Measurements from ENCODE around the gene GYPC. TPM values are rescaled to one million over a fixed set of nuclear protein-coding genes. Genes with fewer than 3 reads are reported as not detected.

GYPC gene
- total and polyA plus RNA-seq, 4 donors, result 8.7 to 419 (median 12.3) TPM

DNA sequence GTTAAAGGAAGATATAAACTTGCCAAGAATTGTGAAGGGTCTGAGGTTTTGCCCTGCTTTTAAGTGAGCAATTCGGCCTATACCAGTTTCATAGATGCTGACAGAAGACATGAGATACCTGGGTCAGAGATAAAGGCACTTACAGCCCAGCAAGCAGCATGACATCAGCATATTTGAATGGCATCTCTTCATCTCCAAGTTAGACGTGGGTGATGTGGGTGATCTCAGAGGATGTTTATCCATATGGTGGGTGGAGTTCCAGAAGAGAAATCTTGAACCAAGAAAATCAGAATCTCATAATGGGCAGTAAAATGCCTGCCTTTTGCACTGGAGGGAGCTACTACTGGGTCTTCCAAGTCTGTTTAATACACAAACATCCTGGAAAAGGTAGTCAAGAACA lies 44.7 kb downstream of the GYPC start (continued):
- TF ChIP-seq, protein P1, sequence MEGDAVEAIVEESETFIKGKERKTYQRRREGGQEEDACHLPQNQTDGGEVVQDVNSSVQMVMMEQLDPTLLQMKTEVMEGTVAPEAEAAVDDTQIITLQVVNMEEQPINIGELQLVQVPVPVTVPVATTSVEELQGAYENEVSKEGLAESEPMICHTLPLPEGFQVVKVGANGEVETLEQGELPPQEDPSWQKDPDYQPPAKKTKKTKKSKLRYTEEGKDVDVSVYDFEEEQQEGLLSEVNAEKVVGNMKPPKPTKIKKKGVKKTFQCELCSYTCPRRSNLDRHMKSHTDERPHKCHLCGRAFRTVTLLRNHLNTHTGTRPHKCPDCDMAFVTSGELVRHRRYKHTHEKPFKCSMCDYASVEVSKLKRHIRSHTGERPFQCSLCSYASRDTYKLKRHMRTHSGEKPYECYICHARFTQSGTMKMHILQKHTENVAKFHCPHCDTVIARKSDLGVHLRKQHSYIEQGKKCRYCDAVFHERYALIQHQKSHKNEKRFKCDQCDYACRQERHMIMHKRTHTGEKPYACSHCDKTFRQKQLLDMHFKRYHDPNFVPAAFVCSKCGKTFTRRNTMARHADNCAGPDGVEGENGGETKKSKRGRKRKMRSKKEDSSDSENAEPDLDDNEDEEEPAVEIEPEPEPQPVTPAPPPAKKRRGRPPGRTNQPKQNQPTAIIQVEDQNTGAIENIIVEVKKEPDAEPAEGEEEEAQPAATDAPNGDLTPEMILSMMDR (IDR thresholded peaks at IDR 0.05; ENCODE audit: low read depth, low read length, missing input control), result no peak
- no peak for TF ChIP-seq TAF1 (conservative IDR thresholded peaks at IDR 0.05)

DNA sequence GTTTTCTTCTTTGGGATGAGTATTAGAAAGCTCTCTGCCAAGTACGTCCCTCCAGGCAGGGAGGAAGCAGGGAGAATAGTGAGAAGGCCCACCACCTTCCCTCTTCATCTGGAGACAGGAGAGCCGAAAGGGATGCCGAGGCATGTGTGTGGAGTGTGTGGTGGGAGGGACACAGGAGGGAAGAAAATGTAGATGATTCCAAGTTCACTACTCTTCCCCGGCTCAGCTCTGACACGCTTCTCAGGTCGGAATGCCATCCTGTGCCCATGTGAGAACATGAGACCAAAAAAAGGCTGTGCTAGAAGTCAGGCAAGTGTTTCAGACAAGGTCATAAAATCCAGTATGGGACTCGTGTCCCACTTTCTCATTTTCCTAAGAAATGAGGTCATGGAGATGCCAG lies 47.4 kb downstream of the GYPC start:
- Histone ChIP-seq H3K27me3 (ENCODE audit: control insufficient read depth in 4 of 4, insufficient read depth in 4 of 4, low read length in 3 of 4) (peaks cover 0 to 2% (median 0%) of the 10 kb centered on the region in 4 donors), H3K4me3 (ENCODE audit: low read depth in 1 of 3, low read length in 3 of 3) (no peak overlapping the region), H3K9ac (ENCODE audit: low read depth in 1 of 2, low read length in 2 of 2) (no peak overlapping the region), H3K27ac (ENCODE audit: low read depth in 1 of 2, low read length in 2 of 2) (no peak overlapping the region), H3K36me3 (ENCODE audit: control insufficient read depth in 4 of 4, insufficient read depth in 3 of 4, low read depth in 1 of 4, low read length in 3 of 4) (no peaks in the 10 kb centered on the region), H3K4me1 (ENCODE audit: control insufficient read depth in 4 of 4, insufficient read depth in 4 of 4, low read length in 3 of 4) (no peaks in the 10 kb centered on the region), H3K9me3 (ENCODE audit: control insufficient read depth in 4 of 4, low read length in 3 of 4) (no peaks in the 10 kb centered on the region)
- 87% methylated on average over 7 of the region's 7 CpGs for WGBS
- TF ChIP-seq RXRA (IDR thresholded peaks at IDR 0.05) (no peak), FOXA1 (IDR thresholded peaks at IDR 0.05) (no peak), HNF4G (IDR thresholded peaks at IDR 0.05) (no peak), TAF1 (conservative IDR thresholded peaks at IDR 0.05) (no peak), NR2F2 (IDR thresholded peaks at IDR 0.05) (no peak), YY1 (IDR thresholded peaks at IDR 0.05) (no peak), FOXA2 (IDR thresholded peaks at IDR 0.05) (no peak), JUND (IDR thresholded peaks at IDR 0.05) (no peak), RAD21 (IDR thresholded peaks at IDR 0.05) (no peak), HNF4A (conservative IDR thresholded peaks at IDR 0.05) (no peak)
- TF ChIP-seq, protein P2, sequence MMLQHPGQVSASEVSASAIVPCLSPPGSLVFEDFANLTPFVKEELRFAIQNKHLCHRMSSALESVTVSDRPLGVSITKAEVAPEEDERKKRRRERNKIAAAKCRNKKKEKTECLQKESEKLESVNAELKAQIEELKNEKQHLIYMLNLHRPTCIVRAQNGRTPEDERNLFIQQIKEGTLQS (IDR thresholded peaks at IDR 0.05), result no peak
- peak; percentile 17 for DNase-seq (ENCODE audit: low spot score)

DNA sequence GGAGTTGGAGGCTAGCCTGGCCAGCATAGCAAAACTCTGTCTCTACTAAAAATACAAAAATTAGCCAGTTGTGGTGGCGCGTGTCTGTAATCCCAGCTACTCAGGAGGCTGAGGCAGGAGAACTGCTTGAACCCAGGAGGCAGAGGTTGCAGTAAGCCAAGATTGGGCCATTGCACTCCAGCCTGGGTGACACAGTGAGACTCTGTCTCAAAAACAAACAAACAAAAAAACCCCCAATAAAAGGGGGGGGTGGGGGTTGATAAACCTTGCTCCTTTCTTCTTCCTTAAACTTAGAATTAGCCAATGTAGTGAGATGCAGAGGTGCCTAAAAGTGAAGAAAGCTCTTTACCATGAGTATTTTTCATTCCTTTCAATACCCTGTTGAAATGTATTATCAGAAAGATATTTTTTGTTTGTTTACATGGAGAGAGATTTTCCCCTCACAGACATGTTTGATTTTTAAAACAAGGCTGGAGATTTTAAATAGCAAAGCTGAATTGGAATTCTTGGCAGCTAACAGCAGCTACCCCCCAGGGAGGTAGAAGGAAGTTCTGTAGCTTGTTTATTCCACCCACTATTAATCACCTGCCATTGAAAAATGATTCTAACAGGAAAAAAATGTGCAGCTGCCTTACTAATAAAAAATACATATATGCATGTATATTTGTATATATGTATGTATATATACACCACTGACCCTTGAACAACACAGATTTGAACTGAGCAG lies 48.6 kb downstream of the GYPC start:
- no peak for DNase-seq (ENCODE audit: low spot score)
- no peak overlapping the region for H3K4me3 ChIP-seq (ENCODE audit: low read depth in 1 of 3, low read length in 3 of 3)
- H3K27me3 ChIP-seq (ENCODE audit: control insufficient read depth in 4 of 4, insufficient read depth in 4 of 4, low read length in 3 of 4), result peaks cover 0 to 2% (median 0%) of the 10 kb centered on the region in 4 donors
- no peaks in the 10 kb centered on the region for H3K4me1 ChIP-seq (ENCODE audit: control insufficient read depth in 4 of 4, insufficient read depth in 4 of 4, low read length in 3 of 4)
- TF ChIP-seq, protein P1 (IDR thresholded peaks at IDR 0.05; ENCODE audit: low read depth, low read length, missing input control), result no peak
- no peaks in the 10 kb centered on the region for H3K9me3 ChIP-seq (ENCODE audit: control insufficient read depth in 4 of 4, low read length in 3 of 4)
- WGBS, result 89% methylated on average over 2 of the region's 2 CpGs
- H3K9ac ChIP-seq (ENCODE audit: low read depth in 1 of 2, low read length in 2 of 2), result no peak overlapping the region
- no peak overlapping the region for H3K27ac ChIP-seq (ENCODE audit: low read depth in 1 of 2, low read length in 2 of 2)
- no peaks in the 10 kb centered on the region for H3K36me3 ChIP-seq (ENCODE audit: control insufficient read depth in 4 of 4, insufficient read depth in 3 of 4, low read depth in 1 of 4, low read length in 3 of 4)

Data from liver (tissue), 9 donors.